Spleen (tissue), 3 donors: ENCODE results near the gene TRAF7.

ENCODE experiments used
- POLR2A ChIP-seq, 3 donors: fragments of 450-650 bp; IDR thresholded peaks; one replicate each; pipeline ENCODE4 v1.5.1; 2017; ENCODE audit warnings: antibody characterized with exemption in 3 of 3, mild to moderate bottlenecking in 1 of 3
- POLR2AphosphoS5 ChIP-seq, 3 donors: sonication (generic); formaldehyde crosslinking; IDR thresholded peaks; one replicate each; pipeline ENCODE4 v1.5.1; 2017; ENCODE audit warnings: antibody characterized with exemption in 3 of 3

GRCh38 chr16:2152695-2153506, 2.7 kb upstream of the TRAF7 start:
- peak; percentile 26 to 65 (median 32) for TF ChIP-seq POLR2AphosphoS5 (IDR thresholded peaks at IDR 0.05)
- no peak for TF ChIP-seq POLR2A (IDR thresholded peaks at IDR 0.05)
